ENCODE measurements around the gene PAK2. TPM values are rescaled to one million over a fixed set of nuclear protein-coding genes. Genes with fewer than 3 reads are reported as not detected.

Gene PAK2
- total and polyA plus RNA-seq, 9 of the 15 experiments (the other 6 are each of a cell fraction or from before 2014, with no cell fraction given): 13.2 to 72.4 (median 35.7) TPM

DNA sequence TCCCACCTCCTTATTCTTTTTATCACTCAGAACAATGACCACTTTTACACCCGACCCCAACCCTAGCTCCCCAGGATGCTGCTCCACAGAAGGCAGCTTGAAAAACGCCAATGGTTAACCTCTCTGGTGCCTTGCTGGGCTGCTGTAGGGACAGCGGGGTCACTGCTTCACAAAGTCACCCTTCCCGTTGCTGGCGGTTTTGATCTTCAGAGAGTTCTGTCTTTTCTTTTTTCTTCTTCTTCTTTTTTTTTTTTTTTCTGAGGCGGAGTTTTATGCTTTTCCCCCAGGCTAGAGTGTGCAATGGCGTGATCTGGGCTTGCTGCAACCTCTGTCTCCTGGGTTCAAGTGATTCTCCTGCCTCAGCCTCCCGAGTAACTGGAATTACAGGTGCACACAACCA lies 48.3 kb upstream of the PAK2 start (continued):
- TF ChIP-seq, protein P1, sequence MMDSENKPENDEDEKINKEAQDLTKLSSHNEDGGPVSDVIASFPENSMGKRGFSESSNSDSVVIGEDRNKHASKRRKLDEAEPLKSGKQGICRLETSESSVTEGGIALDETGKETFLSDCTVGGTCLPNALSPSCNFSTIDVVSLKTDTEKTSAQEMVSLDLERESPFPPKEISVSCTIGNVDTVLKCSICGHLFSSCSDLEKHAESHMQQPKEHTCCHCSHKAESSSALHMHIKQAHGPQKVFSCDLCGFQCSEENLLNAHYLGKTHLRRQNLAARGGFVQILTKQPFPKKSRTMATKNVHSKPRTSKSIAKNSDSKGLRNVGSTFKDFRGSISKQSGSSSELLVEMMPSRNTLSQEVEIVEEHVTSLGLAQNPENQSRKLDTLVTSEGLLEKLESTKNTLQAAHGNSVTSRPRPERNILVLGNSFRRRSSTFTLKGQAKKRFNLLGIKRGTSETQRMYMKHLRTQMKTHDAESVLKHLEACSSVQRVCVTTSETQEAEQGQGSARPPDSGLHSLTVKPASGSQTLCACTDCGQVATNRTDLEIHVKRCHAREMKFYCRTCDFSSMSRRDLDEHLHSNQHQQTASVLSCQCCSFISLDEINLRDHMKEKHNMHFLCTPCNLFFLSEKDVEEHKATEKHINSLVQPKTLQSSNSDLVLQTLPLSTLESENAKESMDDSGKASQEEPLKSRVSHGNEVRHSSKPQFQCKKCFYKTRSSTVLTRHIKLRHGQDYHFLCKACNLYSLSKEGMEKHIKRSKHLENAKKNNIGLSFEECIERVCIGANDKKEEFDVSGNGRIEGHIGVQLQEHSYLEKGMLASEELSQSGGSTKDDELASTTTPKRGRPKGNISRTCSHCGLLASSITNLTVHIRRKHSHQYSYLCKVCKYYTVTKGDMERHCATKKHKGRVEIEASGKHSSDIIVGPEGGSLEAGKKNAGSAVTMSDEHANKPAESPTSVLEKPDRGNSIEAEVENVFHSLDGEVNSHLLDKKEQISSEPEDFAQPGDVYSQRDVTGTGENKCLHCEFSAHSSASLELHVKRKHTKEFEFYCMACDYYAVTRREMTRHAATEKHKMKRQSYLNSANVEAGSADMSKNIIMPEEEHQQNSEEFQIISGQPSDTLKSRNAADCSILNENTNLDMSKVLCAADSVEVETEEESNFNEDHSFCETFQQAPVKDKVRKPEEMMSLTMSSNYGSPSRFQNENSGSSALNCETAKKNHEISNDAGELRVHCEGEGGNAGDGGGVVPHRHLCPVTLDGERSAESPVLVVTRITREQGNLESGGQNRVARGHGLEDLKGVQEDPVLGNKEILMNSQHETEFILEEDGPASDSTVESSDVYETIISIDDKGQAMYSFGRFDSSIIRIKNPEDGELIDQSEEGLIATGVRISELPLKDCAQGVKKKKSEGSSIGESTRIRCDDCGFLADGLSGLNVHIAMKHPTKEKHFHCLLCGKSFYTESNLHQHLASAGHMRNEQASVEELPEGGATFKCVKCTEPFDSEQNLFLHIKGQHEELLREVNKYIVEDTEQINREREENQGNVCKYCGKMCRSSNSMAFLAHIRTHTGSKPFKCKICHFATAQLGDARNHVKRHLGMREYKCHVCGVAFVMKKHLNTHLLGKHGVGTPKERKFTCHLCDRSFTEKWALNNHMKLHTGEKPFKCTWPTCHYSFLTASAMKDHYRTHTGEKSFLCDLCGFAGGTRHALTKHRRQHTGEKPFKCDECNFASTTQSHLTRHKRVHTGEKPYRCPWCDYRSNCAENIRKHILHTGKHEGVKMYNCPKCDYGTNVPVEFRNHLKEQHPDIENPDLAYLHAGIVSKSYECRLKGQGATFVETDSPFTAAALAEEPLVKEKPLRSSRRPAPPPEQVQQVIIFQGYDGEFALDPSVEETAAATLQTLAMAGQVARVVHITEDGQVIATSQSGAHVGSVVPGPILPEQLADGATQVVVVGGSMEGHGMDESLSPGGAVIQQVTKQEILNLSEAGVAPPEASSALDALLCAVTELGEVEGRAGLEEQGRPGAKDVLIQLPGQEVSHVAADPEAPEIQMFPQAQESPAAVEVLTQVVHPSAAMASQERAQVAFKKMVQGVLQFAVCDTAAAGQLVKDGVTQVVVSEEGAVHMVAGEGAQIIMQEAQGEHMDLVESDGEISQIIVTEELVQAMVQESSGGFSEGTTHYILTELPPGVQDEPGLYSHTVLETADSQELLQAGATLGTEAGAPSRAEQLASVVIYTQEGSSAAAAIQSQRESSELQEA (IDR thresholded peaks at IDR 0.05; ENCODE audit: low read depth): no peak
- TF ChIP-seq POLR2AphosphoS2 (IDR thresholded peaks at IDR 0.05; ENCODE audit: low read length) (no peak), BRCA1 (IDR thresholded peaks at IDR 0.05) (no peak), BRCA1 (CRISPR knock-in tag; IDR thresholded peaks at IDR 0.05) (no peak), MXI1 (IDR thresholded peaks at IDR 0.05; ENCODE audit: low read depth, low read length) (no peak), MCM3 (IDR thresholded peaks at IDR 0.05) (no peak), CEBPG (CRISPR knock-in tag; IDR thresholded peaks at IDR 0.05) (no peak), CEBPG (tag; conservative IDR thresholded peaks at IDR 0.05 in 1 of 2, IDR thresholded peaks at IDR 0.05 in 1 of 2) (no peak), SNIP1 (IDR thresholded peaks at IDR 0.05; ENCODE audit: low read depth) (no peak)
- TF ChIP-seq, protein P2, sequence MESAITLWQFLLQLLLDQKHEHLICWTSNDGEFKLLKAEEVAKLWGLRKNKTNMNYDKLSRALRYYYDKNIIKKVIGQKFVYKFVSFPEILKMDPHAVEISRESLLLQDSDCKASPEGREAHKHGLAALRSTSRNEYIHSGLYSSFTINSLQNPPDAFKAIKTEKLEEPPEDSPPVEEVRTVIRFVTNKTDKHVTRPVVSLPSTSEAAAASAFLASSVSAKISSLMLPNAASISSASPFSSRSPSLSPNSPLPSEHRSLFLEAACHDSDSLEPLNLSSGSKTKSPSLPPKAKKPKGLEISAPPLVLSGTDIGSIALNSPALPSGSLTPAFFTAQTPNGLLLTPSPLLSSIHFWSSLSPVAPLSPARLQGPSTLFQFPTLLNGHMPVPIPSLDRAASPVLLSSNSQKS (CRISPR knock-in tag; IDR thresholded peaks at IDR 0.05): no peak
- TF ChIP-seq, protein P3, sequence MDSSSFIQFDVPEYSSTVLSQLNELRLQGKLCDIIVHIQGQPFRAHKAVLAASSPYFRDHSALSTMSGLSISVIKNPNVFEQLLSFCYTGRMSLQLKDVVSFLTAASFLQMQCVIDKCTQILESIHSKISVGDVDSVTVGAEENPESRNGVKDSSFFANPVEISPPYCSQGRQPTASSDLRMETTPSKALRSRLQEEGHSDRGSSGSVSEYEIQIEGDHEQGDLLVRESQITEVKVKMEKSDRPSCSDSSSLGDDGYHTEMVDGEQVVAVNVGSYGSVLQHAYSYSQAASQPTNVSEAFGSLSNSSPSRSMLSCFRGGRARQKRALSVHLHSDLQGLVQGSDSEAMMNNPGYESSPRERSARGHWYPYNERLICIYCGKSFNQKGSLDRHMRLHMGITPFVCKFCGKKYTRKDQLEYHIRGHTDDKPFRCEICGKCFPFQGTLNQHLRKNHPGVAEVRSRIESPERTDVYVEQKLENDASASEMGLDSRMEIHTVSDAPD (CRISPR knock-in tag; IDR thresholded peaks at IDR 0.05): no peak
- TF ChIP-seq, protein P4, sequence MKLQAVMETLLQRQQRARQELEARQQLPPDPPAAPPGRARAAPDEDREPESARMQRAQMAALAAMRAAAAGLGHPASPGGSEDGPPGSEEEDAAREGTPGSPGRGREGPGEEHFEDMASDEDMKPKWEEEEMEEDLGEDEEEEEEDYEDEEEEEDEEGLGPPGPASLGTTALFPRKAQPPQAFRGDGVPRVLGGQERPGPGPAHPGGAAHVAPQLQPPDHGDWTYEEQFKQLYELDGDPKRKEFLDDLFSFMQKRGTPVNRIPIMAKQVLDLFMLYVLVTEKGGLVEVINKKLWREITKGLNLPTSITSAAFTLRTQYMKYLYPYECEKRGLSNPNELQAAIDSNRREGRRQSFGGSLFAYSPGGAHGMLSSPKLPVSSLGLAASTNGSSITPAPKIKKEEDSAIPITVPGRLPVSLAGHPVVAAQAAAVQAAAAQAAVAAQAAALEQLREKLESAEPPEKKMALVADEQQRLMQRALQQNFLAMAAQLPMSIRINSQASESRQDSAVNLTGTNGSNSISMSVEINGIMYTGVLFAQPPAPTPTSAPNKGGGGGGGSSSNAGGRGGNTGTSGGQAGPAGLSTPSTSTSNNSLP (IDR thresholded peaks at IDR 0.05; ENCODE audit: borderline replicate concordance, low read depth, low read length): no peak
